T-helper 17 cell (primary cell): ENCODE results near the gene CRHR2. TPM values are rescaled to one million over a fixed set of nuclear protein-coding genes. Genes with fewer than 3 reads are reported as not detected.

Experiments used
- ATAC-seq: fragments of 150-1000 bp; cut with Tn5 transposase; 2 replicates; pipeline ENCODE4 v1.10.0; 2021; ENCODE audit warnings: mild to moderate bottlenecking, moderate library complexity
- DNase-seq, 3 donors: peaks; one replicate each; pipeline versions ENCODE4 v3.0.0 to v3.0.0-alpha.2; 2020 to 2021
- H3K9me3 ChIP-seq: one replicate; pipeline ENCODE4 v1.7.0; 2013; ENCODE audit warnings: low read length, mild to moderate bottlenecking; ENCODE audit not compliant: control insufficient read depth, poor library complexity, severe bottlenecking
- H3K27ac Mint-ChIP-seq: one replicate; pipeline ENCODE4 v1.8.0; 2022; ENCODE audit warnings: mild to moderate bottlenecking, moderate library complexity, mixed read lengths
- H3K27me3 Mint-ChIP-seq: one replicate; pipeline ENCODE4 v1.8.0; 2022; ENCODE audit warnings: mixed read lengths
- H3K36me3 Mint-ChIP-seq: one replicate; pipeline ENCODE4 v1.8.0; 2022; ENCODE audit warnings: low read depth, mixed read lengths
- H3K4me1 Mint-ChIP-seq: one replicate; pipeline ENCODE4 v1.8.0; 2022; ENCODE audit warnings: mild to moderate bottlenecking, mixed read lengths
- H3K4me3 Mint-ChIP-seq: one replicate; pipeline ENCODE4 v1.8.0; 2022; ENCODE audit warnings: mild to moderate bottlenecking, moderate library complexity, mixed read lengths
- total RNA-seq, 4 donors: library from RNA in 2 of 4; stranded (reverse) in 2 of 4; gene quantifications; one replicate each; pipeline ENCODE4 v1.2.3 and lab custom pipeline; 2022 to 2026

The CRHR2 gene
- total RNA-seq, 2 donors from 2014 or later: not detected

- DNase-seq: no peak
- H3K4me3 Mint-ChIP-seq: no peak overlapping the region
- no peak overlapping the region for H3K27ac Mint-ChIP-seq
- peaks cover 2% of the 10 kb centered on the region for H3K36me3 Mint-ChIP-seq
- peaks cover 6% of the 10 kb centered on the region for H3K27me3 Mint-ChIP-seq
- ATAC-seq: no peak
- no peaks in the 10 kb centered on the region for H3K4me1 Mint-ChIP-seq
- no peaks in the 10 kb centered on the region for H3K9me3 ChIP-seq
Measured at GRCh38 chr7:30664184-30664885, 17.9 kb downstream of the CRHR2 start.

- H3K27me3 Mint-ChIP-seq: peaks cover 6% of the 10 kb centered on the region
- no peaks in the 10 kb centered on the region for H3K4me1 Mint-ChIP-seq
- DNase-seq: no peak
- H3K4me3 Mint-ChIP-seq: no peak overlapping the region
- H3K36me3 Mint-ChIP-seq: peaks cover 2% of the 10 kb centered on the region
- no peak overlapping the region for H3K27ac Mint-ChIP-seq
- no peaks in the 10 kb centered on the region for H3K9me3 ChIP-seq
- ATAC-seq: no peak
Measured at GRCh38 chr7:30663414-30663813, 18.8 kb downstream of the CRHR2 start.

GRCh38 chr7:30662431-30662939, 19.8 kb downstream of the CRHR2 start:
- H3K4me1 Mint-ChIP-seq: no peaks in the 10 kb centered on the region

GRCh38 chr7:30661926-30662325, 20.3 kb downstream of the CRHR2 start:
- Mint-ChIP-seq H3K4me1 (no peaks in the 10 kb centered on the region), H3K36me3 (peaks cover 5% of the 10 kb centered on the region), H3K4me3 (no peak overlapping the region), H3K27me3 (peaks cover 6% of the 10 kb centered on the region), H3K27ac (no peak overlapping the region)
- ATAC-seq (no peak), DNase-seq (no peak)
- H3K9me3 ChIP-seq: no peaks in the 10 kb centered on the region

More at GRCh38 chr7:30662431-30662939, 19.8 kb downstream of the CRHR2 start:
- Mint-ChIP-seq H3K27ac (no peak overlapping the region), H3K36me3 (peaks cover 4% of the 10 kb centered on the region), H3K27me3 (peaks cover 6% of the 10 kb centered on the region), H3K4me3 (no peak overlapping the region)
- H3K9me3 ChIP-seq: no peaks in the 10 kb centered on the region
- DNase-seq (no peak), ATAC-seq (no peak)

GRCh38 chr7:30660331-30661255, 21.7 kb downstream of the CRHR2 start:
- no peak for DNase-seq
- H3K4me3 Mint-ChIP-seq: no peak overlapping the region

GRCh38 chr7:30659312-30659711, 22.9 kb downstream of the CRHR2 start:
- Mint-ChIP-seq H3K4me3 (no peak overlapping the region), H3K27me3 (peaks cover 6% of the 10 kb centered on the region), H3K27ac (no peak overlapping the region), H3K4me1 (no peaks in the 10 kb centered on the region), H3K36me3 (peaks cover 2% of the 10 kb centered on the region)
- DNase-seq (no peak), ATAC-seq (no peak)
- H3K9me3 ChIP-seq: no peaks in the 10 kb centered on the region

More at GRCh38 chr7:30660331-30661255, 21.7 kb downstream of the CRHR2 start:
- peaks cover 6% of the 10 kb centered on the region for H3K27me3 Mint-ChIP-seq
- peaks cover 5% of the 10 kb centered on the region for H3K36me3 Mint-ChIP-seq
- no peaks in the 10 kb centered on the region for H3K4me1 Mint-ChIP-seq
- no peak for ATAC-seq
- no peaks in the 10 kb centered on the region for H3K9me3 ChIP-seq
- no peak overlapping the region for H3K27ac Mint-ChIP-seq

- H3K9me3 ChIP-seq: no peaks in the 10 kb centered on the region
- Mint-ChIP-seq H3K27ac (no peak overlapping the region), H3K27me3 (peaks cover 6% of the 10 kb centered on the region), H3K4me1 (peaks cover 2% of the 10 kb centered on the region), H3K4me3 (no peak overlapping the region), H3K36me3 (peaks cover 8% of the 10 kb centered on the region)
- DNase-seq (no peak), ATAC-seq (no peak)
Measured at GRCh38 chr7:30658479-30659074, 23.7 kb downstream of the CRHR2 start.

- no peak for ATAC-seq
- Mint-ChIP-seq H3K27ac (no peak overlapping the region), H3K36me3 (peaks cover 8% of the 10 kb centered on the region), H3K4me1 (peaks cover 2% of the 10 kb centered on the region), H3K4me3 (no peak overlapping the region), H3K27me3 (peaks cover 3% of the 10 kb centered on the region)
- DNase-seq: no peak
- H3K9me3 ChIP-seq: no peaks in the 10 kb centered on the region
Measured at GRCh38 chr7:30657131-30657530, 25.1 kb downstream of the CRHR2 start.

- Mint-ChIP-seq H3K27ac (no peak overlapping the region), H3K4me3 (no peak overlapping the region), H3K4me1 (peaks cover 2% of the 10 kb centered on the region), H3K36me3 (peaks cover 8% of the 10 kb centered on the region), H3K27me3 (no peaks in the 10 kb centered on the region)
- DNase-seq: no peak
- no peaks in the 10 kb centered on the region for H3K9me3 ChIP-seq
- ATAC-seq: no peak
Measured at GRCh38 chr7:30656006-30656957, 26.0 kb downstream of the CRHR2 start.

GRCh38 chr7:30655096-30655970, 26.9 kb downstream of the CRHR2 start:
- Mint-ChIP-seq H3K27me3 (no peaks in the 10 kb centered on the region), H3K36me3 (peaks cover 8% of the 10 kb centered on the region), H3K4me3 (no peak overlapping the region), H3K27ac (no peak overlapping the region), H3K4me1 (peaks cover 2% of the 10 kb centered on the region)
- ATAC-seq: no peak
- H3K9me3 ChIP-seq: no peaks in the 10 kb centered on the region
- DNase-seq: no peak

- Mint-ChIP-seq H3K4me3 (no peak overlapping the region), H3K27me3 (no peaks in the 10 kb centered on the region), H3K27ac (no peak overlapping the region), H3K4me1 (peaks cover 2% of the 10 kb centered on the region), H3K36me3 (peaks cover 8% of the 10 kb centered on the region)
- no peaks in the 10 kb centered on the region for H3K9me3 ChIP-seq
- DNase-seq: no peak
- no peak for ATAC-seq
Measured at GRCh38 chr7:30654296-30655090, 27.8 kb downstream of the CRHR2 start.
